K562 (cell line): ENCODE data around the gene UBE2S. TPM values are rescaled to one million over a fixed set of nuclear protein-coding genes. Genes with fewer than 3 reads are reported as not detected.

ENCODE experiments used
- IRF1 ChIP-seq: sonication (generic); formaldehyde crosslinking; IDR thresholded peaks from 2 replicates; pipeline ENCODE4 v1.8.0; 2022; ENCODE audit warnings: missing genetic modification reagents, mild to moderate bottlenecking, borderline replicate concordance
- MLLT1 ChIP-seq, 2 experiments: fragments of 450-650 bp; IDR thresholded peaks; 2 replicates each; pipeline ENCODE4 v1.6.1; 2016
- NCOA1 ChIP-seq: fragments of 450-650 bp; IDR thresholded peaks from 2 replicates; pipeline ENCODE4 v1.6.1; 2016; ENCODE audit warnings: low read depth
- POLR2AphosphoS5 ChIP-seq: IDR thresholded peaks from 2 replicates; pipeline ENCODE4 v1.6.1; 2011; ENCODE audit warnings: mild to moderate bottlenecking, low read depth, low read length, moderate library complexity; ENCODE audit not compliant: control insufficient read depth, insufficient read depth
- POLR2B ChIP-seq: fragments of 450-650 bp; IDR thresholded peaks from 2 replicates; pipeline ENCODE4 v1.6.1; 2018; ENCODE audit warnings: low read depth; ENCODE audit not compliant: partially characterized antibody
- RBM25 ChIP-seq: fragments of 200-400 bp; formaldehyde crosslinking; IDR thresholded peaks from 2 replicates; pipeline ENCODE4 v1.6.1; 2018; ENCODE audit warnings: low read length, low read depth, moderate library complexity; ENCODE audit not compliant: severe bottlenecking
- SRSF1 ChIP-seq: fragments of 200-400 bp; formaldehyde crosslinking; IDR thresholded peaks from 2 replicates; pipeline ENCODE4 v1.6.1; 2017; ENCODE audit warnings: mild to moderate bottlenecking, low read depth, low read length, moderate library complexity
- SRSF7 ChIP-seq: fragments of 200-400 bp; formaldehyde crosslinking; optimal IDR thresholded peaks from 2 replicates; pipeline ENCODE3; 2017; ENCODE audit warnings: mild to moderate bottlenecking, low read depth, low read length
- TAF7 ChIP-seq: fragments of 450-650 bp; IDR thresholded peaks from 2 replicates; pipeline ENCODE4 v1.6.1; 2016; ENCODE audit warnings: missing genetic modification characterization, missing compliant biosample characterization
- ZNF384 ChIP-seq: IDR thresholded peaks from 2 replicates; pipeline ENCODE4 v1.6.1; 2012; ENCODE audit warnings: low read depth, low read length, improper control_type of control experiment
- ZNF445 ChIP-seq: fragments of 250-450 bp; sonication (Bioruptor Pico); IDR thresholded peaks from 2 replicates; pipeline ENCODE4 v1.4.0; 2020; ENCODE audit warnings: low read depth, mild to moderate bottlenecking, moderate library complexity
- ZNF561 ChIP-seq: fragments of 450-650 bp; formaldehyde crosslinking; conservative IDR thresholded peaks from 2 replicates; pipeline ENCODE4 v1.4.0; 2020; ENCODE audit warnings: mild to moderate bottlenecking, moderate library complexity
- ZNF780A ChIP-seq: fragments of 250-450 bp; sonication (Bioruptor Pico); IDR thresholded peaks from 2 replicates; pipeline ENCODE4 v1.5.0; 2021; ENCODE audit warnings: mild to moderate bottlenecking
- polyA plus RNA-seq, 8 experiments: library from polyadenylated mRNA; depleted of rRNA in 4 of 8; stranded (reverse) in 5 of 8; unstranded in 3 of 8; fragments of >200 nt; fragmentation: Nextera tagmentation in 2 of 8; fragmentation: Illumina TruSeq in 1 of 8; extraction: Ambion mirVana in 2 of 8; extraction: Trizol in 1 of 8; gene quantifications; 2 replicates each; pipeline versions ENCODE4 v1.2.1 to v1.2.3, GENCODE V29; 2011 to 2014; ENCODE audit warnings: inconsistent platforms in 1 of 8, missing spikeins in 1 of 8
- total RNA-seq, 7 experiments: library from RNA; depleted of rRNA in 6 of 7; stranded (reverse); fragments of >200 nt in 6 of 7; fragmentation: Illumina TruSeq in 2 of 7; extraction: Trizol in 2 of 7; gene quantifications; 2 replicates each; pipeline versions ENCODE4 v1.2.1 to v1.2.3, GENCODE V29; 2011 to 2021; ENCODE audit warnings: low replicate concordance in 1 of 7
- TF ChIP-seq, protein P1 (sequence below): sonication (generic); formaldehyde crosslinking; IDR thresholded peaks from 2 replicates; pipeline ENCODE4 v1.8.1; 2023; ENCODE audit warnings: mild to moderate bottlenecking, missing genetic modification reagents
- TF ChIP-seq, protein P2 (sequence below): sonication (generic); formaldehyde crosslinking; IDR thresholded peaks from 2 replicates; pipeline ENCODE4 v1.8.0; 2023; ENCODE audit warnings: missing genetic modification reagents, mild to moderate bottlenecking, borderline replicate concordance
- TF ChIP-seq, protein P3 (sequence below): fragments of 250-450 bp; sonication (Bioruptor Pico); IDR thresholded peaks from 2 replicates; pipeline ENCODE4 v1.8.0; 2021; ENCODE audit warnings: borderline replicate concordance, mild to moderate bottlenecking, moderate library complexity; ENCODE audit not compliant: poor library complexity, severe bottlenecking

The UBE2S gene
- total and polyA plus RNA-seq, 9 of the 15 experiments (the other 6 are each of a cell fraction or from before 2014, with no cell fraction given) = 1.5 to 1,305 (median 157) TPM

GRCh38 chr19:55407800-55408532 lies 378 bp upstream of the UBE2S start (continued):
- TF ChIP-seq IRF1 (no peak), TAF7 (0 out of 2 replicates have a peak, but pooled peaks have one; percentile 13), RBM25 (peak; percentile 50), POLR2B (peak; percentile 94), SRSF1 (no peak), SRSF7 (no peak), ZNF445 (CRISPR knock-in tag) (no peak), ZNF561 (no peak), ZNF384 (no peak), POLR2AphosphoS5 (peak; percentile 28; the same call in 1 of the 2 replicates), ZNF780A (CRISPR knock-in tag) (no peak), NCOA1 (peak; percentile 81), MLLT1 (IDR thresholded peaks at IDR 0.05) (peak; percentile 33 to 61; a peak in 1 of 4 replicates)
- TF ChIP-seq, protein P1, sequence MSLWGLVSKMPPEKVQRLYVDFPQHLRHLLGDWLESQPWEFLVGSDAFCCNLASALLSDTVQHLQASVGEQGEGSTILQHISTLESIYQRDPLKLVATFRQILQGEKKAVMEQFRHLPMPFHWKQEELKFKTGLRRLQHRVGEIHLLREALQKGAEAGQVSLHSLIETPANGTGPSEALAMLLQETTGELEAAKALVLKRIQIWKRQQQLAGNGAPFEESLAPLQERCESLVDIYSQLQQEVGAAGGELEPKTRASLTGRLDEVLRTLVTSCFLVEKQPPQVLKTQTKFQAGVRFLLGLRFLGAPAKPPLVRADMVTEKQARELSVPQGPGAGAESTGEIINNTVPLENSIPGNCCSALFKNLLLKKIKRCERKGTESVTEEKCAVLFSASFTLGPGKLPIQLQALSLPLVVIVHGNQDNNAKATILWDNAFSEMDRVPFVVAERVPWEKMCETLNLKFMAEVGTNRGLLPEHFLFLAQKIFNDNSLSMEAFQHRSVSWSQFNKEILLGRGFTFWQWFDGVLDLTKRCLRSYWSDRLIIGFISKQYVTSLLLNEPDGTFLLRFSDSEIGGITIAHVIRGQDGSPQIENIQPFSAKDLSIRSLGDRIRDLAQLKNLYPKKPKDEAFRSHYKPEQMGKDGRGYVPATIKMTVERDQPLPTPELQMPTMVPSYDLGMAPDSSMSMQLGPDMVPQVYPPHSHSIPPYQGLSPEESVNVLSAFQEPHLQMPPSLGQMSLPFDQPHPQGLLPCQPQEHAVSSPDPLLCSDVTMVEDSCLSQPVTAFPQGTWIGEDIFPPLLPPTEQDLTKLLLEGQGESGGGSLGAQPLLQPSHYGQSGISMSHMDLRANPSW (CRISPR knock-in tag) = no peak
- TF ChIP-seq, protein P2, sequence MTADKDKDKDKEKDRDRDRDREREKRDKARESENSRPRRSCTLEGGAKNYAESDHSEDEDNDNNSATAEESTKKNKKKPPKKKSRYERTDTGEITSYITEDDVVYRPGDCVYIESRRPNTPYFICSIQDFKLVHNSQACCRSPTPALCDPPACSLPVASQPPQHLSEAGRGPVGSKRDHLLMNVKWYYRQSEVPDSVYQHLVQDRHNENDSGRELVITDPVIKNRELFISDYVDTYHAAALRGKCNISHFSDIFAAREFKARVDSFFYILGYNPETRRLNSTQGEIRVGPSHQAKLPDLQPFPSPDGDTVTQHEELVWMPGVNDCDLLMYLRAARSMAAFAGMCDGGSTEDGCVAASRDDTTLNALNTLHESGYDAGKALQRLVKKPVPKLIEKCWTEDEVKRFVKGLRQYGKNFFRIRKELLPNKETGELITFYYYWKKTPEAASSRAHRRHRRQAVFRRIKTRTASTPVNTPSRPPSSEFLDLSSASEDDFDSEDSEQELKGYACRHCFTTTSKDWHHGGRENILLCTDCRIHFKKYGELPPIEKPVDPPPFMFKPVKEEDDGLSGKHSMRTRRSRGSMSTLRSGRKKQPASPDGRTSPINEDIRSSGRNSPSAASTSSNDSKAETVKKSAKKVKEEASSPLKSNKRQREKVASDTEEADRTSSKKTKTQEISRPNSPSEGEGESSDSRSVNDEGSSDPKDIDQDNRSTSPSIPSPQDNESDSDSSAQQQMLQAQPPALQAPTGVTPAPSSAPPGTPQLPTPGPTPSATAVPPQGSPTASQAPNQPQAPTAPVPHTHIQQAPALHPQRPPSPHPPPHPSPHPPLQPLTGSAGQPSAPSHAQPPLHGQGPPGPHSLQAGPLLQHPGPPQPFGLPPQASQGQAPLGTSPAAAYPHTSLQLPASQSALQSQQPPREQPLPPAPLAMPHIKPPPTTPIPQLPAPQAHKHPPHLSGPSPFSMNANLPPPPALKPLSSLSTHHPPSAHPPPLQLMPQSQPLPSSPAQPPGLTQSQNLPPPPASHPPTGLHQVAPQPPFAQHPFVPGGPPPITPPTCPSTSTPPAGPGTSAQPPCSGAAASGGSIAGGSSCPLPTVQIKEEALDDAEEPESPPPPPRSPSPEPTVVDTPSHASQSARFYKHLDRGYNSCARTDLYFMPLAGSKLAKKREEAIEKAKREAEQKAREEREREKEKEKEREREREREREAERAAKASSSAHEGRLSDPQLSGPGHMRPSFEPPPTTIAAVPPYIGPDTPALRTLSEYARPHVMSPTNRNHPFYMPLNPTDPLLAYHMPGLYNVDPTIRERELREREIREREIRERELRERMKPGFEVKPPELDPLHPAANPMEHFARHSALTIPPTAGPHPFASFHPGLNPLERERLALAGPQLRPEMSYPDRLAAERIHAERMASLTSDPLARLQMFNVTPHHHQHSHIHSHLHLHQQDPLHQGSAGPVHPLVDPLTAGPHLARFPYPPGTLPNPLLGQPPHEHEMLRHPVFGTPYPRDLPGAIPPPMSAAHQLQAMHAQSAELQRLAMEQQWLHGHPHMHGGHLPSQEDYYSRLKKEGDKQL (CRISPR knock-in tag) = peak; percentile 97
- TF ChIP-seq, protein P3, sequence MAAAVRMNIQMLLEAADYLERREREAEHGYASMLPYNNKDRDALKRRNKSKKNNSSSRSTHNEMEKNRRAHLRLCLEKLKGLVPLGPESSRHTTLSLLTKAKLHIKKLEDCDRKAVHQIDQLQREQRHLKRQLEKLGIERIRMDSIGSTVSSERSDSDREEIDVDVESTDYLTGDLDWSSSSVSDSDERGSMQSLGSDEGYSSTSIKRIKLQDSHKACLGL = no peak
